Stimulated activated CD4-positive, alpha-beta T cell treated with anti-CD3 and anti-CD28 coated beads, TNF-alpha, amount 100 ng/mL, for 24 hours (primary cell): ENCODE measurements around the gene CBY2.
"Not testable (repeated sequence)": the region's sequence is repeated elsewhere in the genome, so short reads cannot be mapped to it uniquely, and the experiment has no call there.

Experiments
- DNase-seq, 3 experiments: peaks; one replicate each; pipeline ENCODE4 v3.0.0-alpha.2; 2020; ENCODE audit warnings: low read depth in 3 of 3

Gene CBY2

GRCh38 chr13:45702088-45702487, at the start of gene CBY2:
Gene CBY2 (plus strand): TSS chr13:45702320. CDS start chr13:45702391, 71 bp downstream.
- no peak for DNase-seq

- DNase-seq, result no peak
Measured at GRCh38 chr13:45654633-45655349, 47.3 kb upstream of the CBY2 start.

- DNase-seq, result no peak
Measured at GRCh38 chr13:45658586-45659235, 43.4 kb upstream of the CBY2 start.

- no peak for DNase-seq
Measured at GRCh38 chr13:45659536-45659935, 42.6 kb upstream of the CBY2 start.

GRCh38 chr13:45660458-45660857, 41.7 kb upstream of the CBY2 start:
- not testable (repeated sequence) for DNase-seq

GRCh38 chr13:45662162-45662561, 40.0 kb upstream of the CBY2 start:
- DNase-seq, result no peak

GRCh38 chr13:45662903-45663302, 39.2 kb upstream of the CBY2 start:
- not testable (repeated sequence) for DNase-seq

- not testable (repeated sequence) for DNase-seq
Measured at GRCh38 chr13:45669626-45670025, 32.5 kb upstream of the CBY2 start.

- no peak for DNase-seq
Measured at GRCh38 chr13:45670189-45670885, 31.8 kb upstream of the CBY2 start.

GRCh38 chr13:45674908-45675307, 27.2 kb upstream of the CBY2 start:
- no peak for DNase-seq

GRCh38 chr13:45678282-45678681, 23.8 kb upstream of the CBY2 start:
- DNase-seq, result no peak

- no peak for DNase-seq
Measured at GRCh38 chr13:45681113-45681512, 21.0 kb upstream of the CBY2 start.

GRCh38 chr13:45682494-45683008, 19.6 kb upstream of the CBY2 start:
- DNase-seq, result no peak

- no peak for DNase-seq
Measured at GRCh38 chr13:45683701-45684100, 18.4 kb upstream of the CBY2 start.

GRCh38 chr13:45688577-45688976, 13.5 kb upstream of the CBY2 start:
- no peak for DNase-seq

- DNase-seq, result no peak
Measured at GRCh38 chr13:45690636-45691035, 11.5 kb upstream of the CBY2 start.

GRCh38 chr13:45691251-45691650, 10.9 kb upstream of the CBY2 start:
- no peak for DNase-seq

- DNase-seq, result no peak
Measured at GRCh38 chr13:45691667-45692066, 10.5 kb upstream of the CBY2 start.

- peak in 2 of 3 experiments; percentile 1 to 11 for DNase-seq
Measured at GRCh38 chr13:45695198-45695730, 6.9 kb upstream of the CBY2 start.

- DNase-seq, result no peak
Measured at GRCh38 chr13:45696610-45697226, 5.4 kb upstream of the CBY2 start.

- no peak for DNase-seq
Measured at GRCh38 chr13:45700971-45701900, 884 bp upstream of the CBY2 start.
